Urothelium cell line (cell line): ENCODE data around the gene TMA7B.
A peak's percentile ranks its signal among the peaks of the same experiment; 100 is the strongest.
"Not testable (repeated sequence)": the region's sequence is repeated elsewhere in the genome, so short reads cannot be mapped to it uniquely, and the experiment has no call there.

ENCODE experiments used
- DNase-seq: peaks from one replicate; pipeline ENCODE4 v3.0.0; 2011; ENCODE audit warnings: low spot score, mixed read lengths
- FAIRE-seq: peaks from 2 replicates; lab custom pipeline; 2011; peaks lifted over from hg19 to GRCh38; lab: Jason Lieb, UNC

The TMA7B gene

DNA sequence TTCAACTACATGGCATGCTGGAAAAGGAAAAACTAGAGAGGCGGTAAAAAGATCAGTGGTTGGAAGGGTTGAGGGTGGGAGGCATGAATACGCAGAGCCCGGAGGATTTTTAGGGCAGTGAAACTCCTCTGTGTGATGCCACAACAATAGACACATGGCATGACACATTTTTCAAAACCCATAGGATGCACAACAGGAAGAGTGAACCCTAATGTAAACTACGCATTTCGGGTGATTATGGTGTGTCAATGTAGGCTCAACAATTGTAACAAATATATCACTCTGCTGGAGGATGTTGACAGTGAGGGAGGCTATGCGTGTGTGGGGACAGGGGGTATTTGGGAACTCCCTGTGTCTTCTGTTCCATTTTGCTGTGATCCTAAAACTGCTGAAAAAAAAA, 18.9 kb downstream of the TMA7B start:
- DNase-seq, result no peak
- peak; percentile 9 for FAIRE-seq

DNA sequence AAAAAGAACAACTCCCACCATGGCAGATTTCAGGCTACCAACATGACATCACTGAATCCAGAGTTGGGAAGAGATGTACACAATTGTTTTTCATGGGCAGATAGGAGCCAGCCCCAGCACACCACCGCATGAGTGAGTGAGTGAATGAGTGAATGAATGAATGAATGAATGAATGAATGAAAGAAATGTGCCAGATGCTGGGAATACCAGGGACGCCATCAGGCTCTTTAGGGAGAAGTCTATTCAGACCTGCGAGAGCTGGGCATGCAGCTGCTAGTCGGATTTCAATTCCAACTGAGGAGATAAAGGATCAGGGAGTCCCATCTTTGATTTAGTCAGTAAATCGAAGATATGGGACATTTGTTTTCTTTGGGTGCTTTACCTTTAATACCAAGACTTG, 19.3 kb downstream of the TMA7B start:
- no peak for FAIRE-seq
- DNase-seq, result no peak

DNA sequence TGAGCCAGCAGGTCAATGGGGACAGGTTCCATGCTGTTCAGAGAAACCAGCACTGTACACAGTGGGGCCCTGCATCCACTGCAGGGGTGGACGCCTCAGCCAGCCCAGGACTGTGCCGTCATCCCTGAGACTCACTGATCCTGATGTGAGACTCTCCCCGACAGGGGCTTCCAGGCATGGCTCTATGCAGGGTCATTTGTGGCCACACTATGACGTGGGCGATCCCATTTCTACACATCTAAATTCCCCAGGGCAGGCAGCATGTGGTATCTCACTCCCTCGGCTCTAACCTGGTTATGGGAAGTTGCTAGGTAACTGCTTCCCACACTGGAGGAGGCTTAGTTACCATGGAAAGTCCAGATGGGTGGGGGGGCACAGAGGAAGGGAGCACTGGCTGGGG, 20.4 kb downstream of the TMA7B start:
- no peak for DNase-seq
- no peak for FAIRE-seq

DNA sequence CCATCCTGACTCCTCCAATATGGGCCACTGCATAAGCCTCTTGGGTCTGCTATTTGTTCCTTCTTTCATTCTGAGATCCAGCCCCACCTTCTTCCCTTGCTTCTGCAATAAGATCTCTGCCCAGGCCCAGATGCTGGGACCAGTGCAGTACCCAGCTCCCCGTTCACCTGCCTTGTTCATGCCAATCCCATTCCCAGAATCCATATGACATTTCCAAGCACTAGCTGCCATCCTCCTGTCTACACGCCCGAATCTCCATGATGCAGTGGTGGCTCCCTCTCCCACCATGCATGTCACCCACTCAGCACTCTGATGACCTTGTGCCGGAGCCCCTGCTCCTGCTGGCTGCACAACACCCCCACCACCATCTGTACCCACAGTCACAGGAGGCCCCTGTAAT, 23.1 kb downstream of the TMA7B start:
- DNase-seq (no peak), FAIRE-seq (no peak)

DNA sequence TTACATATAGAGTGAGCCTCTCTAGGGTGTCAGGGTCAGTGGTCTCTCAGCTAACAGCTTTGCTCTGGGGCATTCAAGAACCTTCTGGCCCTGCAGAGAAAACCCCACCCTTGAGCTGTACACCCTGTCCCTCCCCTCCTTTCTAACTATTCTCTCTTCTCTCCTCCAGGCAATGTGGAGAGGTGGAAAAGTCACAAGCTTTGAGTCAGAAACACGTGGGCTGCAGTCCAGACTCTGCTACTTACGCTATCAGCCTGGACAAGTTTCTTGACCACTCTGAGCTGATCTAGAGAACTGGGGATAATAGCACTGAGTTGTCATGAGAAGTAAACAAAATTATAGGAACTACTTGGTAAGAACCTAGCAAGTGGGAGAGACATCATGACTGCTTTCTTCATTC, 23.8 kb downstream of the TMA7B start:
- FAIRE-seq, result no peak
- no peak for DNase-seq

DNA sequence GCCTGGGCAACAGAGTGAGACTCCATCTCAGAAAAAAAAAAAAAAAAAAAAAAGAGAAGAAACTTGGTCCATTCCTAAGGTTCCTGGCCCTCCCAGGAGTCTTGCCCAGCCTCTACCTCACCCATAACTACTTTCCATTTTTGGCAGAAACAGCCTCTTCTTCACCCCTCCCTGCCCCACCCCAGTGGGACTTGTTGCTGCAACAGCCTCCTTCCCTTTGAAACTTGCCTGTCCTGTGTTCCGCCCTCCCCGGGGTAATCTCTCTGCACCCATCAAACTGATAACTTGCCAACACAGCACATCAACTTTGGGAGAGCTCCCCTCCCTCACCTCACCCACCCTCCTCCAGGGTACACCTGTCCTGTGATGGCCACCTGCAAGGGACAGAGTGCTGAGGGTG, 24.5 kb downstream of the TMA7B start:
- FAIRE-seq, result no peak
- no peak for DNase-seq

DNA sequence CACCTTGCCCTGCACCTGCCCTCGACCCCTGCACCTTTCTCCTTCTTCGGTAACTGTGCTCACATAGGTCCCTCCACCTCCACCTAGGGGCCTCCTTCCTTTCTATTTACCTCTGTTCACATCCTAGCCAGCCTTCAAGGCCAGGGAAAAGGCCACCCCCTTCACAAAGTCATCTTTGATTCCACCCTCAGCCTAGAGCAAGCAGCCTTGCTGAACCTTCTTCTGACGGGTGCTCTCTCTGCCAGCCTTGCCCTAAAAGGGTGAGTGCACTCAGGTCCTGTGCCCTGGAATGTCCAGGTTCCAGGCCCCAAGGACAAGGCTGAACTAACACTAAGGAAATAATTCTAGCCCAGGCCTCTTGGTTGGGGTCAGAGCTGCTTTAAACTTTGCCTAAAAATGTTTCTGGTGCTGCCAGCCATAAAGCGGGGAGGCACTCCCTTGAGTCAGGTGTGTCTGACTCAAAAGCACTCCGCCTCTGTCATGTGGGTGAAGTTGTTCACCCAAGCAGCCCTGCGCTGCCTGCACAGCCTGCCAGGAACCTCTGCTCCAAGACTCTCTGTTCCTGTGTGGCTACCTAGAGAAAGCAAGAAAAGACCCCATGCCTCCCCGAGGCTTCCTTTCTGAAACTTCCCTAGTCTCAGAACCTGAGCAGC, 25.3 kb downstream of the TMA7B start:
- FAIRE-seq (no peak), DNase-seq (no peak)

DNA sequence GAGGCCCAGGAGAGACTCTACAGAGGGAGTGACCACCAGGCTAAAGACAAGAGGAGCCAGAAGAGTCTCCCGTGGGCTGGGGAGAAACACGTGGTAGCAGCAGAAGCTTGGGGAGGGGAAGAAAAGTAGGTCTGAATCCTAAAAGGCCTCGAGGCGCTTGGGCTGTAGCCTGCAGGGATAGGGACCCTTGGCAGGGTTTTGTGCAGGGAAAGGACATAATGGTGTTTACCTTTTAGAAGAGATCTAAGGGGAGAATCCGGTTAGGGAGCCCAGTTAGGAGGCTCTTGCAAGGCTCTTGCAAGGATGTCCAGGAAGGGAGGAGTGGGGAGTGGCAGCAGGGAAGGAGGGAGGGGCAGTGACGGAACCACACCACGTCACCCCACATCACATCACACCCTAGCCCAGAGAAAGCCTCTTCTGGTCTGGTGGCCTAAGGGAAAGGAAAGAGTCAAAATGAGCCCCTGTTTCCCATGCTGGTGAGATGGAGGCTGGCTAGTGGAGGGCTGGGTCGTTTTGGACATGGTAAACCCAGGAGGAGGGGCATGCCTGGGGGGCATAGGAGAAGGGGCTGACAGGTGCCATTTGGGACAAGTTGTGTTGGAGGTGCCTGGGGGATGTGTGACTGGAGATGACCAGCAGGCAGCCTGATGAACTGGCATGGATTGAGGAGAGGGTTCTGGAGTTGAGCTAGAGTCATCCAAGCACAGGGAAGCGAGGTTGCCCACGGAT, 28.4 kb downstream of the TMA7B start:
- no peak for DNase-seq
- no peak for FAIRE-seq

DNA sequence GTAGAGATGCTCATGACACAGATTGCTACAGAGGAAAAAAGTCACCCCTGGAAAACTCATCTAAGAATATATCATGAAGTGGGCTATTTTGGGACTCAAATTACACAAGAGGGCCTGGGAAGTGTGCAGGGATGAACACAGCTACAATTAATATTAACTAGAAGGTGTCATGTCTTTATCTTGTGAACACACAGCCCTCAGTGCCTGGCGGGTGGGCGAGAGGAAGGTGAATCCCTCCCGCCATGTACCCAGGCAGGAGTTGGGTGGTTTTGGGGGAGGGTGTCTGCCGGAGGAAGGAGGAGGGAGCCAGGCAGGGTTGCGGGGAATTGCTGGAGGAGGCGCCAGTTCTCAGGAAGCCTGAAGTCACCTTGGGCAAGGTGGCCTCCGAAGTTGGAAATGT, 29.4 kb downstream of the TMA7B start:
- DNase-seq (no peak), FAIRE-seq (no peak)

DNA sequence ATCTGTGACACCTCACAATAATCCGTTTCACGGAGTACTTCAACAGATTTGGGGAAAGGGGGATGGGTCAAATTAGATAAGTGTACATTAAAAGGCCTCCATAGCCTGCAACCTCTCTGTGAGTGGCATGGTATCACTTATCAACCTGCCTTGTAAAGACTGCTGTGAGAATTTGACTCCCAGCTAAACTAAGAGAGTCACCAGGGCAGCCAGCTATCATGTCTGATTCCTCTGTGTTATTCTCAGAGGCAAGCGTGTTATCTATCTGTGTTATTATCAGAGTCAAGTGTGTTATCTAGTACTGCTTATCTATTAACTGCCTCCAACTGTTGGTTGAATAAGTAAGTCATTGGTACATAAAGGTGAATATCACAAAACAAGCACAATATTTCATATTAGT, 30.5 kb downstream of the TMA7B start:
- DNase-seq (no peak), FAIRE-seq (no peak)

DNA sequence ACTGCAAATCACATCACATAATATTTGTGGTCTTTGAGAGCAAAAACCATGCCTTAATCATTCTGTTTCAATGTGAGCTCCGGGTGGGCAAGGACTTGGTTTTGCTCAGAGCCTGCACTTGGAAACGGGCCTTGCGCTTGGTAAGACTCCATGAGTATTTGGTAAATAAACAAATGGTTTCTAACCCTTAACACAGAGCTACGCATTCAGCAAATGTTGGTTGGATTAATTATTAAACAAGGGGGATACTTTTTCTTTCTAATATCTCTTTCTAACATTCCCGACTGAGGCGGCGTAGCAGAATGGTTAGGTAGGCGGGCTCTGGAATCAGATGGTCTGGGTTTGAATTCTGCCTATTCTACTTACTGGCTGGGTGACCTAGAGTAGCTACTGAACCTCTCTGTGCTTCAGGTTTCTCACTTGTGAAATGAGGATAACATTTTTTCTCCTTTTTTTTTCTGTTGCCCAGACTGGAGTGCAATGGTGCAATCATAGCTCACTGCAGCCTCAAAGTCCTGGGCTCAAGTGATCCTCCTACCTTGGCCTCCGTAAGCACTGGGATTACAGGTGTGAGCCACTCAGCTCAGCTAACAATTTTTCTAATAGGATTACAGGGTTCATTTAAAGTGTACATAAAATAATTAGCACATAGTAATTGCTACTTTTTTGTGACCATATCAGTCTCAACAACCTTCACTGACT, 31.1 kb downstream of the TMA7B start:
- FAIRE-seq (no peak), DNase-seq (no peak)

DNA sequence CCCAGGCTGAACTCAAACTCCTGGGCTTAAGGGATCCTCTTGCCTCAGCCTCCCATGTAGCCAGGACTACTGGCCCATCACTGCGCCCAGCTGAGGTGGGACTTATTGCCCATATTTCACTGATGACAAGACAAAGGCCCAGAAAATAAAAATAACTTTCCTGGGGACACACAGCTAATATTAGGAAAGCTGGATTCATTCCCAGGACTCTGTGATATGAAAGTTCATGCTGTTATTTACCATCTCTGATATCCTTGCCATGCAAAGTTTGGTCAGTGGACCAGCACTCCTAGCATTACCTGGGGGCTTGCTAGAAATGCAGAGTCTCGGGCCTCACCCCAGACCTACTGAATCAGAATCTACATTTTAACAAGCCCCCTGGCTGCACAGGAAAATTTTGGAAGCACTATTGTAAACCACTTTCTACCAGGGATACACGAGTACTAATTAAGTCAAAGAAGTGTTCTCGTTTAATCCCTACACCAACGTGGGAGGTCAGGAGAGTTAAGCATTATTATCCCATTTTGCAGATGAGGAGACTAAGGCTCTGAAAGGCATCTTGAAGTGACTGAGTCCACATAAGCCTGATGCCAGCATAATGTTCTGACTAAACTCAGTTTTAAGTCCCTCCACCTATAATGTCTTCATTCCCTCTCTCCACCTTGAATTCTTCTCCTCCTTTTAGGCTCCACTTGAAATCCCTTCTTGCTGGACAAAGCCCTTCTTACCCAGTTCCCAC, 32.1 kb downstream of the TMA7B start:
- FAIRE-seq, result no peak
- no peak for DNase-seq

DNA sequence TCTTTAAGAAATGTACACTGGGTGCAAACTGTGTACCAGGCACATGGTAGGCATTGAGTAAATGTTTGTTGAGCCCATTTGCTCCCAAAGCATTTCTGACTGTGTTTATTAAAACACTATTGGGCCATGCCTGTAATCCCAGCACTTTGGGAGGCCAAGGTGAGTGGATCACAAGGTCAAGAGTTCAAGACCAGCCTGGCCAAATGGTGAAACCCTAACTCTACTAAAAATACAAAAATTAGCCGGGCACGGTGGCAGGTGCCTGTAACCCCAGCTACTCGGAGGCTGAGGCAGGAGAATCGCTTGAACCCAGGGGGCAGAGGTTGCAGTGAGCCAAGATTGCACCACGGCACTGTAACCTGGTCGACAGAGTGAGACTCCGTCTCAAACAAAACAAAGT, 32.7 kb downstream of the TMA7B start:
- FAIRE-seq, result not testable (repeated sequence)

DNA sequence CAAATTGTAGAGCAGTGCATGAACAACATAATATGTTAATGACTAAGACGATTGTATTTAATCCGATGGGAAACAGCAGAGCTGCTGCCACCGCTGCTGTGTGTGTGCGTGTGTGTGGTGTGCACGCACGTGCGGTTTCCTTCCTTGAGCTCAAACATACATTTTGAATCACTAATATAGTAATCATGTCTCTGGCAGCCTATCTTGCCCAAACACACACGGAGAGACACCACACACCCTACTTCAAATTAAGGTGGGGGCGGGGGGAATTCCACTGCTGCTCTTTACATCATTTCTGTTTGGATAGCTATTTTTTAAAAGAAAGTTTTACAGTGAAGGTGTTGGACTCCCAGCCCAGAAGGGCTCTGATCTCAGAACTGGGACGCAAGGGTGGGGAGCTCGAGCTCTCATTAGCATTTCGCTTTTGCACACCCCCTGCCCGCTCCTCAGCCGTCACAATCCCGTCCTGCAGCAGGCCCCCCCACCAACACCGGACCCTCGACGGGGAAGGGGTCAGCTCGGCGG, 33.9 kb downstream of the TMA7B start:
- FAIRE-seq (no peak), DNase-seq (no peak)

More for the DNA sequence above, 32.7 kb downstream of the TMA7B start:
- not testable (repeated sequence) for DNase-seq

DNA sequence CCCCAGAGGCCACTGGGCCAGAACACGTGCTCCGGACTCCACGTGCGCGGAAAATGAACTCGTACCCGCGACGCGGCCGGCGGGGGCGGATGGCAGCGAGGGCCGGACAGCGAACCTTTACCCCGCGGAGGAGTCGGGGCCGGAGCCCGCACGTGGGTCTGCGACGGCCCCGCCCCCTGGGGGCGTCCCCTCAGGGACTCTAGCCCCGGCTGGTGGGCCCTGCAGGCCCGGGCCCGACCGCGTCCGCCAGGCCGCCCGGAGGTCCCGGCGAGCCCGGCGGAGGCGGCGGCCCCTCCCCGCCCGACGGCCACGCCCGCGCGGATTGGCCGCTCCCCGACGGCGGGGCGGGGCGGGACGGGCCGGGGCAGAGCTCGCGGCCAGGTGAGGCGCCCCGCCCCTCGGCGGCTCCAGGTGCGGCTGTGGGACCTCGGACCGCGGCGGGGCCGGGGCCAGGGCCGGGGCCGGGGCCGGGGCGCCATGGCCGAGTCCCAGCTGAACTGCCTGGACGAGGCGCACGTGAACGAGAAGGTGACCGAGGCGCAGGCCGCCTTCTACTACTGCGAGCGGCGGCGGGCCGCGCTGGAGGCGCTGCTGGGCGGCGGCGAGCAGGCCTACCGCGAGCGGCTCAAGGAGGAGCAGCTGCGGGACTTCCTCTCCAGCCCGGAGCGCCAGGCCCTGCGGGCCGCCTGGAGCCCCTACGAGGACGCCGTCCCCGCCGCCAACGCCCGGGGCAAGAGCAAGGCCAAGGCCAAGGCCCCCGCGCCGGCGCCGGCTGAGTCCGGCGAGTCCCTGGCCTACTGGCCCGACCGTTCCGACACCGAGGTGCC, 34.6 kb downstream of the TMA7B start, which contains the start of gene FAM83F:
Gene FAM83F (plus strand): TSS at position 389 of the 827 bp plus-strand sequence. CDS start 89 bp downstream, at position 478.
- FAIRE-seq (no peak), DNase-seq (no peak)

DNA sequence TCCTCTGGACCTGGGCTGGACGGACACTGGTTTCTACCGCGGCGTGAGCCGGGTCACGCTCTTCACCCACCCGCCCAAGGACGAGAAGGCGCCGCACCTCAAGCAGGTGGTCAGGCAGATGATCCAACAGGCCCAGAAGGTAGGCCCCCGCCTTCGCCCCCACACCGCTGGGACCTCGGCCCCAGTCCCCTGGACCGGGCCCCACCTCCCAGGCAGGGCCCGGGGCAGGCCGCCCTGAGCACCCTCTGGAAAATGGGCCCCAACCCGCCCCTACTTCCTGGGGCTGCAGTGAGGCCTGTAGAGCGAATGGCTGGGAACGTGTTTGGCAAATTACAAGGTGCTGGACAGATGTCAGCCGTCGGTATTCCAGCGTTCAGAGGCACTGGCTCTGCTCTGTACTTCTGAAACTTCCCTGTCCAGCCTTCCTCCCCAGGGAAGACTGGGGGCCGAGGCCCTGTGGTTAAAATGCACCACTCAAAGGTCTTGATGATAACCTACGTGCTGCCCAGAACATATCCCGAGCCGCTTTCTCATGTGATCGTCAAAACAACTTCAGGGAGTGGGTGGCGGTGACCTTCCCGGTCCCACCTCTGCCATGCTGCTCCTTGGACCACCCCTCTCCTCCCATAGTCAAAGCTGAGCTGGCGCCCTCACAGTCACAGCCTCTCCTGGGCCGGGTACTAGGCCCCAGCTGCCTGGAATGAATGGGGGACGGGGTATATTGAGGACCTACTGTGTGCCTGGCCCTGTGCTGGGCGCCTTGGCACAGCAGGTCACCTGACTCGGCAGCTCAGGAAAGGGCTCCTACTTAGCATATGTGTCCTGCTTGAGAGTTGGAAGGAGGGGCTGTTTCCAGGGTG, 35.4 kb downstream of the TMA7B start:
- no peak for DNase-seq
- FAIRE-seq, result no peak

DNA sequence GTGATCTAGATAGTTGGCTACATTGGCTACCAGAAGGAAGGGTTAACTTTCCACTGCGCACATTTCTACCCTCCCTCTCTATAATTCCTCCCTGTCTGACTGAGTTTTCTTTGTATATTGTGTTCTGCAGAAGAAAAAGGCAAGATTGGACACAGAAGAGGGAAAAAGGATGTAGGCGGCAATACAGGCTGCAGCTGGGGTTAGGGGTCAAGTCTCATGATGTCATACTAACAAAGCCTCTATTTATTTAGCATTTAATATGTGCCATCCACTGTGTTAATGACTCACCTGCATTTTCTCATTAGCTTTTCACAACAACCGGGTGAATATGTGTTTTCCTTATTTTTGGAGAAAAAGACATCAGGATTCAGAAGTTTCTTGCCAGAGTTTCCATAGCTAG, 36.5 kb downstream of the TMA7B start:
- FAIRE-seq (no peak), DNase-seq (no peak)

DNA sequence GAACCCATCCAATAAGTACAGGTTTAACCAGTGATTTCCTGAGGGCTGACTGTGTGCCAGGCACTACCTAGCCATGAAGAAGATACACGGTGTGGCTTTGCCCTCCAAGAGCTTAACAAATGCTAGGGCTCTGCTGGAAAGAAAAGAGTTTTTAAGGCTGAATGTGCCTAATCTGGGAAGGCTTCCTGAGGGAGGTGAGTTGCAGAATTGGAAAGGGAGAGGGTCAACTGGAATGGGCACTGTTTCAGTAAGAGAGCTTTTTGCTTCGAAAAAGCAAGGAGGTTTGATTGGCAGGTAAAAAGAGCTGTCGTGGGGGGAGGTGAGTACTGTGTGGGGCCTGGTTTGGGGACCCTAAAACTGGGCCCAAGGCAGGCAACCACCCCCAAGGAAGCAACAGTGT, 37.2 kb downstream of the TMA7B start:
- no peak for DNase-seq

More for the DNA sequence above, 37.2 kb downstream of the TMA7B start:
- no peak for FAIRE-seq
